ENCODE measurements around the gene SARDH. TPM values are rescaled to one million over a fixed set of nuclear protein-coding genes. Genes with fewer than 3 reads are reported as not detected.
A peak's percentile ranks its signal among the peaks of the same experiment; 100 is the strongest.

SARDH gene
- total RNA-seq, 1 donor from 2014 or later, result 1.3 TPM

- TF ChIP-seq, protein P1, sequence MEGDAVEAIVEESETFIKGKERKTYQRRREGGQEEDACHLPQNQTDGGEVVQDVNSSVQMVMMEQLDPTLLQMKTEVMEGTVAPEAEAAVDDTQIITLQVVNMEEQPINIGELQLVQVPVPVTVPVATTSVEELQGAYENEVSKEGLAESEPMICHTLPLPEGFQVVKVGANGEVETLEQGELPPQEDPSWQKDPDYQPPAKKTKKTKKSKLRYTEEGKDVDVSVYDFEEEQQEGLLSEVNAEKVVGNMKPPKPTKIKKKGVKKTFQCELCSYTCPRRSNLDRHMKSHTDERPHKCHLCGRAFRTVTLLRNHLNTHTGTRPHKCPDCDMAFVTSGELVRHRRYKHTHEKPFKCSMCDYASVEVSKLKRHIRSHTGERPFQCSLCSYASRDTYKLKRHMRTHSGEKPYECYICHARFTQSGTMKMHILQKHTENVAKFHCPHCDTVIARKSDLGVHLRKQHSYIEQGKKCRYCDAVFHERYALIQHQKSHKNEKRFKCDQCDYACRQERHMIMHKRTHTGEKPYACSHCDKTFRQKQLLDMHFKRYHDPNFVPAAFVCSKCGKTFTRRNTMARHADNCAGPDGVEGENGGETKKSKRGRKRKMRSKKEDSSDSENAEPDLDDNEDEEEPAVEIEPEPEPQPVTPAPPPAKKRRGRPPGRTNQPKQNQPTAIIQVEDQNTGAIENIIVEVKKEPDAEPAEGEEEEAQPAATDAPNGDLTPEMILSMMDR (IDR thresholded peaks at IDR 0.05), result no peak
- H3K27me3 ChIP-seq, result no peaks in the 10 kb centered on the region
- no peak overlapping the region for H3K27ac ChIP-seq
- no peak overlapping the region for H3K4me3 ChIP-seq
- DNase-seq (ENCODE audit: low spot score in 2 of 2), result peak in 1 of 2 donors; percentile 60
- H3K9me3 ChIP-seq, result no peaks in the 10 kb centered on the region
- no peaks in the 10 kb centered on the region for H3K4me1 ChIP-seq
- intact Hi-C loops (cut with DNase I), result no loop called here
- H3K36me3 ChIP-seq, result no peaks in the 10 kb centered on the region
Observed at GRCh38 chr9:133739408-133740280, 1.5 kb upstream of the SARDH start.

DNA sequence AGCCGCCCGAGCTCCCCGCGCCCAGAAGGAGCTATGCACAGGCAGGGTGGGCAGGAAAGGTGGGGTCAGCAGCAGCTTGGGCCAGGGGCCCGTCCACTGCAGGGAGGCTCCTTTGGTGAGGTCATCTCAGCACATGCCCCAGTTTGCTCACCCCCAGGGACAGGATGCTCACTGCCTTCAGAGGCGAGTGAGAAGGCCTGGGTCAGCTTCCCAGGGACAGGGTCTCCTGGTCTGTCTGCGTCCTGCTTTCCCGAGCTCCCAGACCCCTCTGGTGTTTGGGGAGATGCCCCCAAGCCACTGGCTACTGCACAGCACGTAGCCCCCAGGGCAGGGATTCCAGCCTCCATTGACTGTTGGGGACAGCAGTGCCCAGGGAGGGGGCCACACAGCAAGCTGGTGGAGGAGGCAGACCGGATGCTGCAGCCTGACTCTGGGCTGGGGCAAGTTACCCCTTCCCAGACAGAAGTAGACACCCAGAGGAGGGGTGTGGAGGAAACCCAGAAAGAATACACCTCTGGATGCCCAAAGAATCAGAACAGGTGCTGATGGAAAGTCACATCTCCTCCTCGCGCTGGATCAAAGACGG, 581 bp upstream of the SARDH start:
- TF ChIP-seq, protein P1 (IDR thresholded peaks at IDR 0.05), result no peak
- H3K4me3 ChIP-seq, result peak overlapping the region; percentile 10 to 63
- no peaks in the 10 kb centered on the region for H3K27me3 ChIP-seq
- intact Hi-C loops (cut with DNase I), result no loop called here
- no peak overlapping the region for H3K27ac ChIP-seq
- H3K36me3 ChIP-seq, result no peaks in the 10 kb centered on the region
- DNase-seq (ENCODE audit: low spot score in 2 of 2), result no peak
- H3K4me1 ChIP-seq, result no peaks in the 10 kb centered on the region
- H3K9me3 ChIP-seq, result no peaks in the 10 kb centered on the region

DNA sequence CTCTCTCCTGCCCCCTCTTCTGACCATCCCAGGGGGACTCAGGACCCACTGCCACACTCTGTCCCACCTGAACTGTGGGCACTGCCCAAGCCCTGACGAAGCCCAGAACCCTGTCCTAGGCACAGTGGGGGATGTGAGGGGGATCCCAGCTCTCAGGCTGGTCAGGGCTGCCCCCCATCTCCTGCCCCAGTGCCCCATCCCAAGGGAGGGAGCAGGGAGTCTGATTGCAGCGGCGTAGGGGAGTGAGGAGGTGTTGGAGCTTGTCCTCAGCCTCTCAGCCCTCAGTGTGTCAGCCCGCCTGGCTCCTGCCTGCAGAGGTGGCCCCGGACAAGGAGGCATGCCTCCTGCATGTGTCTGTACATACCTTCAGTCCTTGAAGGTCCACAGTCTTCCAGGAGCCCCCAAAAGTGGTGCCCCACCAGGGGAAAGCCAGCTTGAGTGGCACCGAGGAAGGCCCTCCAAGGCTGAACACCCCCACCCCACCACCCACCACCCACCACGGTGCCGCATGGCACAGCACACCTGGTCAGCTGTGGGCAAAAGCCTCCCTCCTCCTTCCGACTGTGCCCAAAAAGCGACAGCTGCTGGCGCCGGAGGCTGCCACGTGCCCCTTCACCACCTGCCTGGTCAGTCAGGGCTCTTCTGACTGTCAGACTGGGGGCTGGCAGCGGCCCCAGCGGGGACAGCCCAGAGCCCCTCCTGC, 930 bp downstream of the SARDH start:
- no peak overlapping the region for H3K4me3 ChIP-seq
- no peaks in the 10 kb centered on the region for H3K27me3 ChIP-seq
- no peaks in the 10 kb centered on the region for H3K36me3 ChIP-seq
- intact Hi-C loops (cut with DNase I), result no loop called here
- TF ChIP-seq, protein P1 (IDR thresholded peaks at IDR 0.05), result no peak
- no peaks in the 10 kb centered on the region for H3K4me1 ChIP-seq
- H3K9me3 ChIP-seq, result no peaks in the 10 kb centered on the region
- peak in 1 of 2 donors; percentile 53 for DNase-seq (ENCODE audit: low spot score in 2 of 2)
- no peak overlapping the region for H3K27ac ChIP-seq

DNA sequence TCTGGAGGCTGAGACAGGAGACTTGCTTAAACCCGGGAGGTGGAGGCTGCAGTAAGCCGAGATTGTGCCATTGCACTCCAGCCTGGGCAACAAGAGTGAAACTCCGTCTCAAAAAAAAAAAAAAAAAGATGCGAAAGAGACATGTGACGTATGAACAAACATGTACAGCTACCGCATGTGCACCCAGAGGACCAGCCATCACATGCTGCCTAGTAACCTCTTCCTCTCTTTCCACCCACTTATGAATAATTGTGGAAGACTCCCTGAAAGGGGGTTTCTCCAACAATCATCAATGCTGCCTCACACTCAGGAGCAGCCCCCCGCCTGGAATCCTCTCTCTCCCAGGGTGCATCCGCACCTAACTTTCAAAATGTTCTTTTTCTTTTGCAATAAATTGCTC, 2.2 kb downstream of the SARDH start:
- no peak overlapping the region for H3K4me3 ChIP-seq
- DNase-seq (ENCODE audit: low spot score in 2 of 2), result peak in 1 of 2 donors; percentile 24
- TF ChIP-seq, protein P1 (IDR thresholded peaks at IDR 0.05), result no peak
- H3K9me3 ChIP-seq, result no peaks in the 10 kb centered on the region
- intact Hi-C loops (cut with DNase I), result no loop called here
- H3K36me3 ChIP-seq, result no peaks in the 10 kb centered on the region
- H3K4me1 ChIP-seq, result no peaks in the 10 kb centered on the region
- H3K27ac ChIP-seq, result no peak overlapping the region
- H3K27me3 ChIP-seq, result no peaks in the 10 kb centered on the region

- peak in 1 of 2 donors; percentile 33 for DNase-seq (ENCODE audit: low spot score in 2 of 2)
- Histone ChIP-seq H3K27me3 (no peaks in the 10 kb centered on the region), H3K27ac (no peak overlapping the region), H3K9me3 (no peaks in the 10 kb centered on the region), H3K4me3 (no peak overlapping the region), H3K36me3 (no peaks in the 10 kb centered on the region), H3K4me1 (no peaks in the 10 kb centered on the region)
- intact Hi-C loops (cut with DNase I), result no loop called here
- TF ChIP-seq, protein P1 (IDR thresholded peaks at IDR 0.05), result no peak
Observed at GRCh38 chr9:133735415-133735775, 2.8 kb downstream of the SARDH start.

All from ascending aorta (tissue), 2 donors.